Mucosa of descending colon (tissue), 3 donors: ENCODE results near the gene ANKRD6. TPM values are rescaled to one million over a fixed set of nuclear protein-coding genes. Genes with fewer than 3 reads are reported as not detected.

Source experiments
- ATAC-seq: fragments of 200-7000 bp; cut with Tn5 transposase; one replicate; pipeline ENCODE4 v1.9.1; 2020; ENCODE audit warnings: mild to moderate bottlenecking, moderate library complexity
- DNase-seq, 3 donors: peaks; one replicate each; pipeline ENCODE4 v3.0.0-alpha.2; 2020
- H3K36me3 ChIP-seq: fragments of 200-600 bp; one replicate; pipeline ENCODE4 v1.8.0; 2021; ENCODE audit warnings: low read depth, mild to moderate bottlenecking
- H3K4me1 ChIP-seq: fragments of 200-600 bp; one replicate; pipeline ENCODE4 v1.8.0; 2021; ENCODE audit warnings: low read depth, mild to moderate bottlenecking
- H3K4me3 ChIP-seq: fragments of 200-600 bp; one replicate; pipeline ENCODE4 v1.8.0; 2021; ENCODE audit warnings: mild to moderate bottlenecking
- H3K9me3 ChIP-seq: fragments of 200-600 bp; one replicate; pipeline ENCODE4 v1.8.0; 2021; ENCODE audit warnings: mild to moderate bottlenecking
- CTCF ChIP-seq: fragments of 200-600 bp; IDR thresholded peaks from one replicate; pipeline ENCODE4 v1.8.0; 2022; ENCODE audit warnings: antibody characterized with exemption, mild to moderate bottlenecking
- intact Hi-C, 2 donors: fragments of 100-400 bp; cut with DNase I in 1 of 2; cut with micrococcal nuclease in 1 of 2; formaldehyde crosslinking; loops; one replicate each; pipeline versions ENCODE4 v1.11.0 to v1.11.1; 2022; cut with DNase I, micrococcal nuclease
- total RNA-seq, 3 donors: library from RNA; stranded (reverse); fragmentation: NEBNext Ultra II Directional in 2 of 3; extraction: Animal tissue kit (Norgen Biotek cat#: 25700) in 2 of 3; gene quantifications; one replicate each; pipeline versions ENCODE4 v1.2.1 to v1.2.4, GENCODE V29; 2021 to 2023
- donor health status: DM: no; HTN: no; CAD: no; lungs with moderate emphysema.
- donor health status: DM: no; HTN: no; CAD: no.
- donor health status: DM: no; HTN: yes; CAD: no.

The ANKRD6 gene
- total RNA-seq, 3 donors from 2014 or later = 1.8 to 10.9 (median 2.8) TPM

- Histone ChIP-seq H3K4me1 (no peaks in the 10 kb centered on the region), H3K9me3 (no peaks in the 10 kb centered on the region), H3K36me3 (no peaks in the 10 kb centered on the region), H3K4me3 (no peak overlapping the region)
- no peak for DNase-seq
- intact Hi-C loops = no loop called here
- ATAC-seq = no peak
- TF ChIP-seq CTCF = no peak
Observed at GRCh38 chr6:89475101-89475500, 42.1 kb downstream of the ANKRD6 start.

- Histone ChIP-seq H3K4me1 (no peaks in the 10 kb centered on the region), H3K36me3 (no peaks in the 10 kb centered on the region), H3K4me3 (no peak overlapping the region), H3K9me3 (no peaks in the 10 kb centered on the region)
- intact Hi-C loops = no loop called here
- ATAC-seq (peak; percentile 38), DNase-seq (peak in 1 of 3 donors; percentile 5)
- TF ChIP-seq CTCF = no peak
Observed at GRCh38 chr6:89475634-89476033, 42.7 kb downstream of the ANKRD6 start.

GRCh38 chr6:89479897-89480296, 46.9 kb downstream of the ANKRD6 start:
- intact Hi-C loops = no loop called here
- H3K9me3 ChIP-seq = no peaks in the 10 kb centered on the region
- no peak for ATAC-seq
- no peak for TF ChIP-seq CTCF
- no peaks in the 10 kb centered on the region for H3K4me1 ChIP-seq
- H3K4me3 ChIP-seq = no peak overlapping the region
- H3K36me3 ChIP-seq = no peaks in the 10 kb centered on the region
- no peak for DNase-seq

- Histone ChIP-seq H3K4me1 (no peaks in the 10 kb centered on the region), H3K9me3 (no peaks in the 10 kb centered on the region), H3K36me3 (no peaks in the 10 kb centered on the region), H3K4me3 (no peak overlapping the region)
- TF ChIP-seq CTCF = no peak
- intact Hi-C loops = no loop called here
- no peak for DNase-seq
- no peak for ATAC-seq
Observed at GRCh38 chr6:89481695-89482094, 48.7 kb downstream of the ANKRD6 start.

GRCh38 chr6:89482126-89482525, 49.2 kb downstream of the ANKRD6 start:
- no peak for ATAC-seq
- no peaks in the 10 kb centered on the region for H3K4me1 ChIP-seq
- DNase-seq = no peak
- intact Hi-C loops = no loop called here
- H3K9me3 ChIP-seq = no peaks in the 10 kb centered on the region
- H3K36me3 ChIP-seq = no peaks in the 10 kb centered on the region
- TF ChIP-seq CTCF = no peak
- no peak overlapping the region for H3K4me3 ChIP-seq

GRCh38 chr6:89483111-89483720, 50.3 kb downstream of the ANKRD6 start:
- ATAC-seq = no peak
- TF ChIP-seq CTCF = no peak

More at GRCh38 chr6:89483111-89483720, 50.3 kb downstream of the ANKRD6 start:
- DNase-seq = no peak
- Histone ChIP-seq H3K4me1 (no peaks in the 10 kb centered on the region), H3K9me3 (no peaks in the 10 kb centered on the region), H3K4me3 (no peak overlapping the region), H3K36me3 (no peaks in the 10 kb centered on the region)
- intact Hi-C loops = no loop called here
